Activated CD4-positive, alpha-beta T cell treated with anti-CD3 and anti-CD28 coated beads for 4 hours (primary cell): ENCODE data around the gene PLAAT4.
A peak's percentile ranks its signal among the peaks of the same experiment; 100 is the strongest.
"Not testable (repeated sequence)": the region's sequence is repeated elsewhere in the genome, so short reads cannot be mapped to it uniquely, and the experiment has no call there.

Experiments used
- DNase-seq, 2 donors: peaks; one replicate each; pipeline ENCODE4 v3.0.0-alpha.2; 2020

PLAAT4 gene

DNA sequence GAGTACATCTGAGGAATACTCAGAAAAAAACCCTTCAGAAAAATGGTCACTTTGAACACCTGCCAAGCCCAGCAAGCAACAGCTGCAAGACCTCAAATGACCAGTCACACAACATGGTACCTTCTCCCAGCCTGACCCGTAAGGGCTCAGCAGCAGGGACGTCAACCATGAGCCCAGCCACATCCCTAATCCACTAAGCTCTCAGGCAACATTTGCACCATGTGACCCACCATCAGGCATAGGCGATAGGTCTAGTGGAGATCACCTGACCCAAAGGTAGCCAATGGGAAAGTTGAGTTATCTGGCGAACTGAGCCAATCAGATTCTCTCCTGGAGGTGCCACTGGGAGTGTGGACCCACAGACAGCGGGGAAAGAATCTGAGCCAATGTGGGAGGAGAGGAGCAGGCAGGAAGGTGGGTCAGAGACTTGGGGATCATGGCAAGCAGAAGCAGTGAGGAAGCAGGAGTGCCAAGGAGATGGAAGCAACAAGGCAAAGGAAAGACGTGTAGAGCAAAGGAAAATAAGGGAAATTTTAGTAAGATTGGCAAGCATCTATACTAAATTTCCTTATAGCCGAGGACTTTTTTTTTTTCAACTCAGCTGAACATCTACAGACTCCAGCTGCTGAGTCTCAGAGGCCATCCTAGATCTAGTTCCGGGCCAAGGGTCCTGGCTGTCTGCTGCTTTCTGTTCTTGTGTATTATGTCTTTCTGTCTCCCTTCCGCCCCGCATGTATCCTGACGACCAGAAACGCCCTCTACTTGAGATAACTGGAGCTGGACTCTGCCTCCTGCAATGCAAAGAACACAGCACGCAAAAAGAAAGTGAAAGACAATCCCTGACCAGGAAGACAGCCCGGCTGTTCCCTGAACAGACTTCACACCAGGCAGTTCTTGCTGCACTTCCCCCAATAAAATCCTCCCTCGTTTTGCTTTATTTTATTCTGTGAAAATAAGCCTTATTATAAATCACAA, 37.6 kb downstream of the PLAAT4 start:
- peak; percentile 16 to 29 for DNase-seq

DNA sequence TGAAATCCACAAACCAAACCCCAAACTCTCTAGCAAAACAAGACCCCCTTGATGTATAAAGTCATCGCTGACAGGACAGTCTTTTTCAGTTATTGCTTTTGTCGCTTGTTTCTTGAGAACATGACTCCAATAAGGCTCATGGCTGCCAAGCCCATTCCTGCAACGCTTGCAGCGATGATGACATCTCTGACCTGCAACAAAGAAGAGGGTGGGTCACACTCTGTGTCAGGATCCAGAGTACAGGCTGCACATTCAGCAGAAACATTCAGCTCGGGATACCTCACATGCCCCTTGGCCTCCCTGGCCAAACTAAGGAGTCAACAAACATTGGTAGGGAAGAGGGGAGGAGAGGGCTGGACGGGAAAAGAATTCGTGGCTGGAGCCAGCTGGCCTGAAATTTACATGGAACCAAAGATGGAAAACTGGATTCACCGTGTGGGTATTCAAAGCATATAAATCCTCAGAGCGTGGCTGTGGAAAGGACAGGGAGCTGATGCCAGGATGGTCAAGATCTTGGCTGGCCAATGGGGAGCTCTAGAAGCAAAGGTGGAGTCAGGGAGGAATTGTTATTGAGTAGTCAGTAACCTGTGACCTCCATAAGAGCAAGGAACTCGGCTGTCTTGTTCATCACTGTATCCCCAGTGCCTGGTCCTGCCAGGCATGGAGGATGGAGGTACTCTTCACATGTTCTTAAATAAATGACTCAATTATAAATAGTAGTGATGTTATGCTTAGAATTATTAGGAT, 38.4 kb downstream of the PLAAT4 start:
- no peak for DNase-seq

DNA sequence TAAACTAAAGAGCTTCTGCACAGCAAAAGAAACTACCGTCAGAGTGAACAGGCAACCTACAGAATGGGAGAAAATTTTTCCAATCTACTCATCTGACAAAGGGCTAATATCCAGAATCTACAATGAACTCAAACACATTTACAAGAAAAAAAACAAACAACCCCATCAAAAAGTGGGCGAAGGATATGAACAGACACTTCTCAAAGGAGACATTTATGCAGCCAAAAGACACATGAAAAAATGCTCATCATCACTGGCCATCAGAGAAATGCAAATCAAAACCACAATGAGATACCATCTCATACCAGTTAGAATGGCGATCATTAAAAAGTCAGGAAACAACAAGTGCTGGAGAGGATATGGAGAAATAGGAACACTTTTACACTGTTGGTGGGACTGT, 42.3 kb downstream of the PLAAT4 start:
- not testable (repeated sequence) for DNase-seq

DNA sequence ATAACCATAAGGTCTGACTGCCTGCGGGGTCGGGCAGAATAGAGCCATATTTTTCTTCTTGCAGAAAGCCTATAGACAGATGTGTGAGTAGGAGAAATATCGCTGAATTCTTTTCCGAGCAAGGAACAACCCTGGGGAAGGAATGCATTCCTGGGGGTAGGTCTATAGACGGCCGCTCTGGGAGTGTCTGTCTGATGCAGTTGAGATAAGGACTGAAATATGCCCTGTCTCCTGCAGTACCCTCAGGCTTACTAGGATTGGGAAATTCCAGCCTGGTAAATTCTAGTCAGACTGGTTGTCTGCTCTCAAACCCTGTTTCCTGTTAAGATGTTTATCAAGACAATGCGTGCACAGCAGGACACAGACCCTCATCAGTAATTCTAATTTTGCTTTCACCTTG, 44.6 kb downstream of the PLAAT4 start:
- DNase-seq, result not testable (repeated sequence)

DNA sequence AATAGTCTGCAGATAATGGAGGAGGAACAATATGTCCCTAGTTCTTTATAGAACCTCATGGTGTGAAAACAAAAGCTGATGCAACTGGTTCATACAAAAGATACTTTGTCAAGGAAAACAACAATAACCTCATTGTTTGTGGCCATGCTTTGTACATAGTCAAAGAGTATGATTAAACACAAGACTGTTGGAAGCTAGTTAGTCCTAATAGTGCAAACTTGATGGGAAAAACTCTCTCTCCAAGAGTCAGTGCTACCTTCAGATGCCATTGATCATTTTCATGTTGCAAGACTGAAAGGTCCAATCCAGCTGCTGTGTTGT, 46.7 kb downstream of the PLAAT4 start:
- no peak for DNase-seq

DNA sequence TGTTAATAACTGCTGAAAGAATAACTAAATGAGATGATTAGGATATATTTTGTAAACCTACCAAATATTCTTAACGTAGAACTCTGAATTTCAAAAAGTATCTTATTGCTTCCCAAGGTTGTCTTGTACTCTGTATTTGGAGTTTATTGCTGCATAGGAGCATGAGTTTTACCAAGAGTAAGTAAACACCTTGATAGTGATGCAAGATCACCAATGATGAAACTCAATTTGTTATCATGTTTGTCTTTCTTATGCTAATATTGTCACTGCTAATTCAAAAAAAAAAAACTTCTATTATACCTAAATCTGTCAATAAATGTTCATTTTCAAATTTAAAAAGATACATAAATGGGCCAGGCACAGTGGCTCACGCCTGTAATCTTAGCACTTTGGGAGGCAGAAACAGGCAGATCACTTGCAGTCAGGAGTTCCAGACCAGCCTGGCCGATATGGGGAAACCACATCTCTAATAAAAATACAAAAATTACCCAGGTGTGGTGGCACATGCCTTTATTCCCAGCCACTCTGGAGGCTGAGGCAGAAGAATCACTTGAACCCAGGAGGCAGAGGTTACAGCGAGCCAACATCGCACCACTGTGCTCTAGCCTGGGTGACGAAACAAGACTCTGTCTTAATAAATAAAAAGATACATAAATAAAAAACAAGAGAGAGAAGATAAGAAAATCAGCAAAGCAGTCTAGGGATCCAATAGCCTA, 50.0 kb downstream of the PLAAT4 start:
- DNase-seq, result no peak

DNA sequence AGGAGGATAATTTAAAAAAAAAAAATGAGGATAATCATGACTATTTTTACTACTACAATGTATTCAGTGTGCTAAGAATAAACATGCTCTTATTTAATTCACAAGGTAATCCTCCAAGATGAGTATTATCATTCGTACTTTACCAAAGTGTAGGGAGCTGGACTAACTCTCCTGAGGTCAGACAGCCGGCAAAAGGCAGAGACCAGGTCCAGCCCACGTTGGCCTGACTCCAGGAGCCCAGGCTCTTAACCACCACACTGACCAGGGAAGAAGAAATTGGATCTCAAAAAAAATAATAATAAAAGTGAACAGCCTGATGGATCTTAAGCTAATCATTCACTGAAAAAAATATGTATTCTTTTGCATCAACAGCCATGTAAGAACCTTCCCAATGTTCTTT, 52.4 kb downstream of the PLAAT4 start:
- DNase-seq, result no peak

DNA sequence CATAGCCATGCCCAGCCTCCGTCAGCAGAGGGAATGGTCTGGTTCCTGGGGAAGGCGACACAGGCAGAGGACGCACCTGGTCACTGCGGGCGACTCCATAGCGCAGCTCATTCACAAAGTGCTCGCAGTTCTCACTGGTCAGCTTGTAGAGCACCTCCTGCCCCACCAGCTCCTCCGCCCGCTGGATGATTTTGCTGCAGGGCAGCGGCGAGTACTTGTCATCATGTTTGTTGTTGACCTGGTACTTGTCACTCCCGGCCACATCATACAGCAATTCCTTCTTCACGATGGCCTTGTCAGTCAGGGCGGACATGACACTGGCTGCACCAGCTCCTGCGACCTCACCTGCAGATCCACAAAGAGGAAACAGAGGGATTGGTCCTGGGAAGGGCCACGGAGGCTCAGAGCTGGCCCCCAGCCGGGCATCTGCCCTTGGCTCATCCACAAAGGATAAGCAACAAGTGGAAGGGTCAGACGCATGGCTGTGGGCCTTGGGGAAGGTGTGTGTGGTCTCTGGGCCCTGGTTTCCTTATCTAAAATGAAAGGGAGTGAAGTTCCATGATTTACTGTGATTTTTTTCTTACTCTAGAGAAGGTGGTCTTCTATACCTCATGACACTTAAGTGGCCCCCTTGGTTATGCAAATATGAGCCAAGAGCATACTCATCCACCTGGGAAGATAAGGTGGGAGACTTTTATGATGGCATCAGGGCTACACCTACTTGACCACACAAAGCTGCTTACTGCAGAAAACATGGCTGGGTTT, 53.6 kb downstream of the PLAAT4 start:
- no peak for DNase-seq

DNA sequence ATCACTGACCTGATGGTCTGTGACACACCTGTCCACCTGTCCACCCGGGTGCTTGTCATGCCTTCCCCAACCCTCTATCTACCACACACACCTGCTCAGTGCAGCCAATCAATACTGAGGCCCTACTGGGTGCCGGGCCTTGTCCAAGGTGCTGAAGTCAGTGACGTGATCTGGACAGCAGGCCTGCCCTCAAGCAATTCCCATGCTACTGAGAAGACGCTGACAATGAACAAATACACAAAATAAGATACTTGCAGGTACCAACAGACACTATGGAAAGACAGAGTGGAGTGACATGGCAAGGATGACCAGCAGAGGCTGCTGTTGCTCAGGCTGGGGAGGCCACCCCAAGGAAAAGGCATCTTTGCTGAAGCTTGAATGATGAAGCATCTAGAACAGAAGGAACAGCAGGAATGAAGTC, 56.4 kb downstream of the PLAAT4 start:
- no peak for DNase-seq

DNA sequence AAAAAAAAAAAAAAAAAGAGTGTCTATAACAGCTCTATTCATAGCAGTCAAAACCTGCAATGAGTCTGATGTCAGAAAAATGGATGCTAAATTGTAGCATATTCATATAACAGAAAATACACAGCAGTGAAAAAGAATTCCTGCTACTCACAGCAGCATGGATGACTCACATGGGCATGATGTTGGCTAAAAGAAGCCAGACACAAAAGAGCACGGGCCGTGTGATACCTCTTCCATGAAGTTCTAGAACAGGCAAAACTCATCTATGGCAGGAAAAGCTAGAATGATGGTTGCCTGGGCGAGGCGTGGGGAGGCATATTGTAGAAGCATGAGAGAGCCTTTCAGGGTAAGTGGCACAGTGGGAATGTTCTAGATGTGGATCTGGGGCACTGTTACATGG, 58.7 kb downstream of the PLAAT4 start:
- DNase-seq, result no peak
